ENCODE results near the gene SLC51A. TPM values are rescaled to one million over a fixed set of nuclear protein-coding genes. Genes with fewer than 3 reads are reported as not detected.
"Not testable (repeated sequence)": the region's sequence is repeated elsewhere in the genome, so short reads cannot be mapped to it uniquely, and the experiment has no call there.

The SLC51A gene
- total and polyA plus RNA-seq, 4 experiments from 2014 or later = 2.7 TPM; not detected in 3

DNA sequence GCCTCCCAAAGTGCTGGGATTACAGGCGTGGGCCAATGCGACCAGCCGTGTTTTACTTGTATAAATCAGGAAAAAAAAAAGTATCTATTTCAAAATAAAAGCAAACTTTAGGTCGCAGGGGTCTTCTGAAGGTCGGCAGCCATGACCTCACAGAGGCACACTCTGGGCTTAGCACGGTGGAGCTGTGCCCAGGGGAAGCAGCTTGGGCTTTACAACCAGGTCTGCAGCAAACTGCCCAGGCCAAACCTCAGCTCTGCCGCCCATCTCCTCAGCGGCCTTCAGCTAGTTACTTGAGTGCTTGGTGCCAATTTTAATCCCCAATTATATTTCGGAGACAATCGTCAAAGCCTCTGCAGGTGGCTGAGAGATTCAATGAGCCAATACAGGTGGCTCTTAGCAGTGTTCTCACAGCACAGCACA, 35.2 kb upstream of the SLC51A start:
- CTCF ChIA-PET (ENCODE audit: partially characterized antibody) = interaction anchor here (0.6 to 3.3 kb wide), 5 partner anchors 15 to 108 kb away, joined by 3 to 27 read pairs (median 4); no protein-coding TSS in a partner anchor
- no peaks in the 10 kb centered on the region for H3K27me3 Mint-ChIP-seq
- peaks cover 34 to 64% (median 47%) of the 10 kb centered on the region in 4 donors for H3K4me1 Mint-ChIP-seq
- Histone ChIP-seq H3K27me3 (ENCODE audit: insufficient read depth, low read length) (no peaks in the 10 kb centered on the region), H3K9me3 (ENCODE audit: control insufficient read depth in 1 of 2, low read length in 2 of 2) (no peaks in the 10 kb centered on the region), H3K36me3 (ENCODE audit: insufficient read depth, low read length) (no peaks in the 10 kb centered on the region), H3K4me1 (ENCODE audit: insufficient read depth, low read length) (peaks cover 67% of the 10 kb centered on the region), H3K27ac (ENCODE audit: low read depth, low read length) (peak overlapping the region; percentile 61), H3K4me3 (ENCODE audit: low read length in 2 of 2) (peak overlapping the region in 1 of 2 donors; percentile 2)
- intact Hi-C loops (cut with micrococcal nuclease) = no loop called here
- H3K9me3 Mint-ChIP-seq = no peaks in the 10 kb centered on the region
- H3K27ac Mint-ChIP-seq = peak overlapping the region; percentile 91 to 99 (median 96)
- no peaks in the 10 kb centered on the region for H3K36me3 Mint-ChIP-seq
- POLR2A ChIA-PET (ENCODE audit: partially characterized antibody) = interaction anchor here (1.5 to 5.5 kb wide), 5 partner anchors 12 to 137 kb away, joined by 4 to 124 read pairs (median 35); partner anchors contain the start of genes DYNLT2B and TFRC
- no peak for DNase-seq
- peak overlapping the region in 6 of 8 donors; percentile 13 to 85 (median 72) for H3K4me3 Mint-ChIP-seq

DNA sequence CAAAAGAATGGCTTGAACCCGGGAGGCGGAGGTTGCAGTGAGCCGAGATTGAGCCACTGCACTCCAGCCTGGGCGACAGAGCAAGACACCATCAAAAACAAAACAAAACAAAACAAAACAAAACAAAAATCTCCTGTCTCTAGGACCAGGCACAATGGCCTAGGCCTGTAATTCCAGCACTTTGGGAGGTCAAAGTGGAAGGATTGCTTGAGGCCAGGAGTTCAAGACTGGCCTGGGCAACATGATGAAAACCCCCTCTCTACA, 32.2 kb upstream of the SLC51A start:
- H3K9me3 Mint-ChIP-seq; H3K36me3 Mint-ChIP-seq; H3K27me3 ChIP-seq (ENCODE audit: insufficient read depth, low read length); H3K36me3 ChIP-seq (ENCODE audit: insufficient read depth, low read length); POLR2A ChIA-PET (ENCODE audit: partially characterized antibody); DNase-seq; intact Hi-C loops (cut with micrococcal nuclease); H3K27me3 Mint-ChIP-seq; H3K9me3 ChIP-seq (ENCODE audit: control insufficient read depth in 1 of 2, low read length in 2 of 2); H3K4me3 ChIP-seq (ENCODE audit: low read length in 2 of 2); H3K27ac ChIP-seq (ENCODE audit: low read depth, low read length); H3K4me3 Mint-ChIP-seq: not testable (repeated sequence)
- H3K4me1 ChIP-seq (ENCODE audit: insufficient read depth, low read length) = peaks cover 64% of the 10 kb centered on the region
- Mint-ChIP-seq H3K27ac (peak overlapping the region in 3 of 7 donors; percentile 35 to 91 (median 72)), H3K4me1 (peaks cover 36 to 64% (median 50%) of the 10 kb centered on the region in 4 donors)
- CTCF ChIA-PET (ENCODE audit: partially characterized antibody) = interaction anchor here (1.2 to 4.3 kb wide), 2 partner anchors 13 to 111 kb away, joined by 4 to 30 read pairs; no protein-coding TSS in a partner anchor

- ChIA-PET CTCF (ENCODE audit: partially characterized antibody) (interaction anchor here (4.3 kb wide), 1 partner anchor 111 kb away, joined by 30 read pairs; no protein-coding TSS in a partner anchor), POLR2A (ENCODE audit: partially characterized antibody) (no interaction called here)
- no peak overlapping the region for H3K4me3 Mint-ChIP-seq
- no peaks in the 10 kb centered on the region for H3K36me3 Mint-ChIP-seq
- no peaks in the 10 kb centered on the region for H3K36me3 ChIP-seq (ENCODE audit: insufficient read depth, low read length)
- peak overlapping the region in 1 of 7 donors; percentile 8 for H3K27ac Mint-ChIP-seq
- no peaks in the 10 kb centered on the region for H3K27me3 ChIP-seq (ENCODE audit: insufficient read depth, low read length)
- H3K4me1 ChIP-seq (ENCODE audit: insufficient read depth, low read length) = peaks cover 56% of the 10 kb centered on the region
- no peak overlapping the region for H3K4me3 ChIP-seq (ENCODE audit: low read length in 2 of 2)
- H3K9me3 ChIP-seq (ENCODE audit: control insufficient read depth in 1 of 2, low read length in 2 of 2) = no peaks in the 10 kb centered on the region
- H3K9me3 Mint-ChIP-seq = no peaks in the 10 kb centered on the region
- peaks cover 29 to 56% (median 42%) of the 10 kb centered on the region in 4 donors for H3K4me1 Mint-ChIP-seq
- no peak overlapping the region for H3K27ac ChIP-seq (ENCODE audit: low read depth, low read length)
- H3K27me3 Mint-ChIP-seq = no peaks in the 10 kb centered on the region
- DNase-seq = no peak
- intact Hi-C loops (cut with micrococcal nuclease) = no loop called here
Observed at GRCh38 chr3:196184881-196185280, 31.5 kb upstream of the SLC51A start.

- no peaks in the 10 kb centered on the region for H3K9me3 ChIP-seq (ENCODE audit: control insufficient read depth in 1 of 2, low read length in 2 of 2)
- H3K4me3 Mint-ChIP-seq = peak overlapping the region; percentile 28 to 89 (median 72)
- no peaks in the 10 kb centered on the region for H3K9me3 Mint-ChIP-seq
- ChIA-PET POLR2A (ENCODE audit: partially characterized antibody) (interaction anchor here (0.5 to 4.8 kb wide), 3 partner anchors 9 to 114 kb away, joined by 3 to 26 read pairs (median 4); no protein-coding TSS in a partner anchor), CTCF (ENCODE audit: partially characterized antibody) (interaction anchor here (2.8 to 4.3 kb wide), 2 partner anchors 10 to 114 kb away, joined by 11 to 30 read pairs; no protein-coding TSS in a partner anchor)
- intact Hi-C loops (cut with micrococcal nuclease) = no loop called here
- peak overlapping the region; percentile 63 for H3K27ac ChIP-seq (ENCODE audit: low read depth, low read length)
- DNase-seq = peak in 1 of 5 donors; percentile 59
- H3K36me3 Mint-ChIP-seq = no peaks in the 10 kb centered on the region
- H3K27me3 Mint-ChIP-seq = no peaks in the 10 kb centered on the region
- no peaks in the 10 kb centered on the region for H3K36me3 ChIP-seq (ENCODE audit: insufficient read depth, low read length)
- no peak overlapping the region for H3K4me3 ChIP-seq (ENCODE audit: low read length in 2 of 2)
- H3K4me1 Mint-ChIP-seq = peaks cover 18 to 46% (median 30%) of the 10 kb centered on the region in 4 donors
- no peaks in the 10 kb centered on the region for H3K27me3 ChIP-seq (ENCODE audit: insufficient read depth, low read length)
- peak overlapping the region; percentile 62 to 96 (median 92) for H3K27ac Mint-ChIP-seq
- H3K4me1 ChIP-seq (ENCODE audit: insufficient read depth, low read length) = peaks cover 44% of the 10 kb centered on the region
Observed at GRCh38 chr3:196186651-196187573, 29.4 kb upstream of the SLC51A start.

GRCh38 chr3:196189566-196190347, 26.6 kb upstream of the SLC51A start:
- Mint-ChIP-seq H3K4me1 (peaks cover 19 to 46% (median 30%) of the 10 kb centered on the region in 4 donors), H3K27me3 (no peaks in the 10 kb centered on the region), H3K27ac (peak overlapping the region in 3 of 7 donors; percentile 42 to 60 (median 44)), H3K9me3 (no peaks in the 10 kb centered on the region), H3K4me3 (no peak overlapping the region), H3K36me3 (peaks cover 0 to 1% of the 10 kb centered on the region in 2 donors)
- Histone ChIP-seq H3K27ac (ENCODE audit: low read depth, low read length) (no peak overlapping the region), H3K36me3 (ENCODE audit: insufficient read depth, low read length) (no peaks in the 10 kb centered on the region), H3K9me3 (ENCODE audit: control insufficient read depth in 1 of 2, low read length in 2 of 2) (no peaks in the 10 kb centered on the region), H3K4me1 (ENCODE audit: insufficient read depth, low read length) (peaks cover 39% of the 10 kb centered on the region), H3K27me3 (ENCODE audit: insufficient read depth, low read length) (no peaks in the 10 kb centered on the region), H3K4me3 (ENCODE audit: low read length in 2 of 2) (no peak overlapping the region)
- DNase-seq = no peak
- intact Hi-C loops (cut with micrococcal nuclease) = loop anchor here (10.0 kb wide), 1 partner anchor 335 kb away; no protein-coding TSS in a partner anchor
- ChIA-PET POLR2A (ENCODE audit: partially characterized antibody) (interaction anchor here (0.6 to 4.8 kb wide), 3 partner anchors 10 to 116 kb away, joined by 3 to 26 read pairs (median 20); no protein-coding TSS in a partner anchor), CTCF (ENCODE audit: partially characterized antibody) (interaction anchor here (1.0 to 15.5 kb wide), 2 partner anchors 18 to 116 kb away, joined by 3 to 569 read pairs; no protein-coding TSS in a partner anchor)

DNA sequence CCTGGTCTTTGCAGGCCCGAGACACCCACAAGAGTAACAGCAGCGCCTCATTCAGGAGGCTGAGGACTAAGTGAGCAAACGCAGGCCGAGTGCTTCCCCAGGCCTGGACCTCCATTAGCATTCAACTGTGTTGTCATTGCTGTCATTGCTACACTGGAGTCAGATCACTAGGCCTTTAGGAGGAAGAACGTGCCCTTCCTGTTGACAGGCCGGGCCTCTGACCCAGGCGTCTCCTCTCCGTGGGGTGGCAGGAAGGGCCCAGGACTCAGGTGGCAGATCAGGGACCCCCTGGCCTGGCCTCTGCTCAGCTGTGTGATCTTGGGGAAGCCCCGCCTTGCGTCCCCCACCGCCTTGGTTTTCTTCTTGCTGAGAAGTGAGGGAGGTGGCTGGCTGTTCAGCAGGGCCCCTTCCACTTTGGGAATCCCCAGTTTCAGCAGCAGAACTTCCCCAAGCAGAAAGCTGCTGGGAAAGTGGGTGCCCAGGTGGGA, 24.3 kb upstream of the SLC51A start:
- Histone ChIP-seq H3K4me3 (ENCODE audit: low read length in 2 of 2) (peak overlapping the region in 1 of 2 donors; percentile 34), H3K36me3 (ENCODE audit: insufficient read depth, low read length) (no peaks in the 10 kb centered on the region), H3K27me3 (ENCODE audit: insufficient read depth, low read length) (no peaks in the 10 kb centered on the region), H3K27ac (ENCODE audit: low read depth, low read length) (peak overlapping the region; percentile 75), H3K9me3 (ENCODE audit: control insufficient read depth in 1 of 2, low read length in 2 of 2) (no peaks in the 10 kb centered on the region), H3K4me1 (ENCODE audit: insufficient read depth, low read length) (peaks cover 47% of the 10 kb centered on the region)
- H3K4me3 Mint-ChIP-seq = peak overlapping the region in 7 of 8 donors; percentile 33 to 85 (median 66)
- ChIA-PET POLR2A (ENCODE audit: partially characterized antibody) (interaction anchor here (0.8 to 4.3 kb wide), 7 partner anchors 12 to 127 kb away, joined by 3 to 70 read pairs (median 5); partner anchors contain the start of gene TFRC), CTCF (ENCODE audit: partially characterized antibody) (interaction anchor here (2.1 to 15.5 kb wide), 3 partner anchors 10 to 118 kb away, joined by 7 to 569 read pairs (median 12); no protein-coding TSS in a partner anchor)
- peaks cover 14 to 54% (median 22%) of the 10 kb centered on the region in 4 donors for H3K4me1 Mint-ChIP-seq
- H3K27ac Mint-ChIP-seq = peak overlapping the region; percentile 95 to 99 (median 97)
- intact Hi-C loops (cut with micrococcal nuclease) = loop anchor here (1.0 to 10.0 kb wide), 3 partner anchors 13 to 337 kb away; no protein-coding TSS in a partner anchor
- H3K27me3 Mint-ChIP-seq = no peaks in the 10 kb centered on the region
- H3K9me3 Mint-ChIP-seq = no peaks in the 10 kb centered on the region
- H3K36me3 Mint-ChIP-seq = peaks cover 0 to 1% of the 10 kb centered on the region in 2 donors
- peak; percentile 47 to 83 (median 59) for DNase-seq

Data from CD4-positive, alpha-beta memory T cell (primary cell).